Pericardium fibroblast (primary cell): ENCODE results near the gene CLNS1A. TPM values are rescaled to one million over a fixed set of nuclear protein-coding genes. Genes with fewer than 3 reads are reported as not detected.

ENCODE experiments used
- total RNA-seq: library from RNA; depleted of rRNA; stranded (reverse); fragments of >200 nt; gene quantifications from 2 replicates; pipeline ENCODE4 v1.2.3, GENCODE V29; 2015

The CLNS1A gene, protein sequence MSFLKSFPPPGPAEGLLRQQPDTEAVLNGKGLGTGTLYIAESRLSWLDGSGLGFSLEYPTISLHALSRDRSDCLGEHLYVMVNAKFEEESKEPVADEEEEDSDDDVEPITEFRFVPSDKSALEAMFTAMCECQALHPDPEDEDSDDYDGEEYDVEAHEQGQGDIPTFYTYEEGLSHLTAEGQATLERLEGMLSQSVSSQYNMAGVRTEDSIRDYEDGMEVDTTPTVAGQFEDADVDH
- 78.1 and 149 TPM in 2 replicates for total RNA-seq

DNA sequence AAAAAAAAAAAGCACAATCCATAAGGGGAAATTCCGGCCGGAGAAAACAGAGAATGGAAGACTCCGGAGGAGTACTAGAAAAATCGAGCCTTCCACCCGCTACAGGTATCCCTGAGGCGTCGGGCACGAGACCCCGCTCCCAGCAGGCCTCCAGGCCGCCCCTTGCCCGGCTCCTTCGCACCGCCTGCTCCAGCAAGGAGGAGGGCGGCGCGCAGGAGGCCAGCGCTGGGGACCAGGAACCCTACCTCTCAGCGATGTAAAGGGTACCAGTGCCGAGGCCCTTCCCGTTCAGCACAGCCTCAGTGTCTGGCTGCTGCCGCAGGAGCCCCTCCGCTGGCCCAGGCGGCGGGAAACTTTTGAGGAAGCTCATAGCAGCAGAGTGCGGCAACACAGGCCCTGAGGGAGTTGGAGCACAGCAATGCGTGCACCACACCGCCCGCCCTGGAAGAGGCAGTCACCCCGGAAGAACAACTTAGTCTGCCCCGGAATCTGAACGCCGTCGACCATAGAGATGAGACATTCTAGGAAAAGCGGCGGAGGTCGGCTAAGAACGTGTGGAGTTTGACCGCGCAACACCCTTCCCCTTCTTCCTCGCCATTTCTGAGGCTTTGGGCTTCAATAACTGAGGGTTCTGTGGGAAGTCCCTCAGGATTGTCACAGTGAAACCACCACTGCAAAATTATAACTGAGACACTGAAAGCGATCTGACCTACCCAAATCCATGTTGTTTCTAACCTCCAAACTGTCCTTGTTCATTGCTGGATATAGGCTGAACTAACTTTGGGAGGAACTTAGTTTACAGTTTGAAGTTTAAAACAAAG, at the start of gene CLNS1A:
CLNS1A (minus strand) TSS at position 450 of the 821 bp plus-strand sequence; CDS start at position 370, 80 bp downstream.

DNA sequence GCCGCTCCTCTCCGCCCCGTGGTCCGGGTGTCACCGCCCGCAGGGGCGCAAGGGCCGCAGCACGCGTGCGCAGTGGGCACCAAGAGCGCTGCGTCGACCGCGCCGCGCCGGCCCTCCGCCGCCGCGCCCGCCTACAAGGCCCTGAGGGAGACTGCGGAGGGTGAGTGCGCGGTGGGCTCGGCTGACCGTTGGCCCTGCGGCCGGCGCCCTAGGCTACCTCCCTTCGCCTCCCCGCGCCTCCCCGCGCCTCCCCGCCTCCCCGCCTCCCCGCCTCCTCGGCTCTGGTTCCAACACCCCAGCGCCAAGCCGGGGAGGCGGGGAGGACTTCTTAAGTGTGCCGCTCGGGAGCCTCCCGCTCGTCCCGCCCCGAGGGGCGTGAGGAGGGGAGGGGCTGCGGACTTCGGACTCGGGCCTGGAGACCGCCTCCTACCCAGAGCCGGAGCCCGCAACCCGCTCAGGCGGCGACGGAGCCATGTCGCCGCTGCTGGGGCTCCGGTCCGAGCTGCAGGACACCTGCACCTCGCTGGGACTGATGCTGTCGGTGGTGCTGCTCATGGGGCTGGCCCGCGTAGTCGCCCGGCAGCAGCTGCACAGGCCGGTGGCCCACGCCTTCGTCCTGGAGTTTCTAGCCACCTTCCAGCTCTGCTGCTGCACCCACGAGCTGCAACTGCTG, 47.9 kb downstream of the CLNS1A start, which contains the start of gene AQP11:
AQP11 (plus strand) TSS at position 433 of the 673 bp plus-strand sequence; CDS start at position 473, 40 bp downstream.

Other genes with a start within 250 kb of the CLNS1A start
- 13.4 and 21.0 TPM in 2 replicates for gene PAK1, start 163.7 kb downstream of the CLNS1A start, total RNA-seq
- 0.47 and 1.8 TPM in 2 replicates for gene AQP11, start 47.8 kb downstream of the CLNS1A start, total RNA-seq
- gene RSF1, start 182.9 kb upstream of the CLNS1A start, total RNA-seq, result 23.5 and 28.4 TPM in 2 replicates
- 32.5 and 74.8 TPM in 2 replicates for gene AAMDC, start 183.3 kb upstream of the CLNS1A start, total RNA-seq